ENCODE data around the gene INA. TPM values are rescaled to one million over a fixed set of nuclear protein-coding genes. Genes with fewer than 3 reads are reported as not detected.

INA gene
- total and polyA plus RNA-seq, 3 experiments from 2014 or later, result 0.73 to 0.94 TPM; not detected in 1

GRCh38 chr10:103336370-103336769, 59.4 kb downstream of the INA start:
- Mint-ChIP-seq H3K36me3 (peaks cover 0 to 43% (median 0%) of the 10 kb centered on the region in 3 donors), H3K4me3 (no peak overlapping the region), H3K27me3 (no peaks in the 10 kb centered on the region), H3K4me1 (no peaks in the 10 kb centered on the region), H3K9me3 (no peaks in the 10 kb centered on the region), H3K27ac (no peak overlapping the region)
- no peak overlapping the region for H3K4me3 ChIP-seq (ENCODE audit: low read length)
- no peak for DNase-seq
- H3K36me3 ChIP-seq (ENCODE audit: insufficient read depth, low read length), result peaks cover 6% of the 10 kb centered on the region
- H3K4me1 ChIP-seq (ENCODE audit: insufficient read depth, low read length), result no peaks in the 10 kb centered on the region
- H3K9me3 ChIP-seq (ENCODE audit: low read length), result no peaks in the 10 kb centered on the region
- H3K27me3 ChIP-seq (ENCODE audit: insufficient read depth, low read length, poor library complexity, severe bottlenecking), result no peaks in the 10 kb centered on the region
- ChIA-PET POLR2A (no interaction called here), CTCF (interaction anchor here (1.0 kb wide), 1 partner anchor 420 kb away, joined by 3 read pairs; no protein-coding TSS in a partner anchor)
- H3K27ac ChIP-seq (ENCODE audit: low read depth, low read length), result no peak overlapping the region

Other genes with a start within 250 kb of the INA start
- gene NT5C2, start 83.9 kb upstream of the INA start, total RNA-seq, result 10 to 100 TPM; 45.9 to 49.7 TPM
- 59.8 TPM for gene NT5C2, start 83.9 kb upstream of the INA start, polyA plus RNA-seq
- not detected for gene RPEL1, start 31.3 kb upstream of the INA start, total RNA-seq
- not detected for gene RPEL1, start 31.3 kb upstream of the INA start, polyA plus RNA-seq
- gene PCGF6, start 74.0 kb downstream of the INA start, total RNA-seq, result 10 to 100 TPM; 17.6 to 17.7 TPM
- 10.8 TPM for gene PCGF6, start 74.0 kb downstream of the INA start, polyA plus RNA-seq
- gene TAF5, start 90.8 kb downstream of the INA start, total RNA-seq, result 10 to 100 TPM; 10.9 to 11.4 TPM
- 4.4 TPM for gene TAF5, start 90.8 kb downstream of the INA start, polyA plus RNA-seq
- 100 to 1,000 TPM; 438 to 454 TPM for gene ATP5MK, start 119.3 kb downstream of the INA start, total RNA-seq
- gene ATP5MK, start 119.3 kb downstream of the INA start, polyA plus RNA-seq, result 553 TPM
- 10 to 100 TPM; 88.5 to 91.3 TPM for gene PDCD11, start 119.5 kb downstream of the INA start, total RNA-seq
- gene PDCD11, start 119.5 kb downstream of the INA start, polyA plus RNA-seq, result 16.4 TPM
- gene CALHM2, start 175.2 kb downstream of the INA start, total RNA-seq, result 10 to 100 TPM; 20.4 to 22.2 TPM
- gene CALHM2, start 175.2 kb downstream of the INA start, polyA plus RNA-seq, result 92.7 TPM
- not detected for gene CALHM1, start 181.8 kb downstream of the INA start, total RNA-seq
- gene CALHM1, start 181.8 kb downstream of the INA start, polyA plus RNA-seq, result not detected
- not detected for gene CALHM3, start 202.1 kb downstream of the INA start, total RNA-seq
- gene CALHM3, start 202.1 kb downstream of the INA start, polyA plus RNA-seq, result not detected
- 1 to 10 TPM; 1.5 to 1.6 TPM for gene NEURL1, start 216.6 kb downstream of the INA start, total RNA-seq
- 0.69 TPM for gene NEURL1, start 216.6 kb downstream of the INA start, polyA plus RNA-seq

All from CD8-positive, alpha-beta memory T cell (primary cell).